ENCODE results near the gene RPH3AL. TPM values are rescaled to one million over a fixed set of nuclear protein-coding genes. Genes with fewer than 3 reads are reported as not detected.

Gene RPH3AL
- total RNA-seq, 4 donors from 2014 or later = 9.6 to 62.4 (median 41.9) TPM

DNA sequence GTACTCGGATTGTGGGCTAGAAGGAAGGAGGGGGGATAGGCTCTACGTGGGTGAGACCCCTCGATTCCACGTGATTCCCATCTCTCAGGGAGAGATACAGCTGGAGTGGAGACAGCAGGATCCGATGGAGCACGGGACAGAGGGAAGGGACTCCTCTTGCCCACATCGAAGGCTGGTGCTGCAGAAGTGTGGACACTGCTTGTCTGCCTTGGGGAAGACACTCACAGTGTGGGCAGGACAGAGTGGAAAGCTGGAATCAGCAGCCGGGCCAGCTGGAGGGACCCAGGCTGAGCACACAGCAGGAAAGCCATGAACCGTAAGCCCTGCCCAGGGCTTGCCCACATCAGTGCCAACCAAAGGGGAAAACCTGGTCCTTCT, 42.1 kb upstream of the RPH3AL start:
- no peak for DNase-seq (ENCODE audit: low spot score in 2 of 2)
- Histone ChIP-seq H3K27me3 (no peaks in the 10 kb centered on the region), H3K36me3 (no peaks in the 10 kb centered on the region), H3K27ac (no peak overlapping the region), H3K4me1 (peaks cover 0 to 9% (median 0%) of the 10 kb centered on the region in 4 donors), H3K4me3 (no peak overlapping the region), H3K9me3 (no peaks in the 10 kb centered on the region)
- 88 to 90% methylated on average over 9 of the region's 9 CpGs for WGBS, 2 donors
- TF ChIP-seq EP300 (IDR thresholded peaks at IDR 0.05) (no peak), POLR2A (IDR thresholded peaks at IDR 0.05) (no peak)
- TF ChIP-seq, protein P1, sequence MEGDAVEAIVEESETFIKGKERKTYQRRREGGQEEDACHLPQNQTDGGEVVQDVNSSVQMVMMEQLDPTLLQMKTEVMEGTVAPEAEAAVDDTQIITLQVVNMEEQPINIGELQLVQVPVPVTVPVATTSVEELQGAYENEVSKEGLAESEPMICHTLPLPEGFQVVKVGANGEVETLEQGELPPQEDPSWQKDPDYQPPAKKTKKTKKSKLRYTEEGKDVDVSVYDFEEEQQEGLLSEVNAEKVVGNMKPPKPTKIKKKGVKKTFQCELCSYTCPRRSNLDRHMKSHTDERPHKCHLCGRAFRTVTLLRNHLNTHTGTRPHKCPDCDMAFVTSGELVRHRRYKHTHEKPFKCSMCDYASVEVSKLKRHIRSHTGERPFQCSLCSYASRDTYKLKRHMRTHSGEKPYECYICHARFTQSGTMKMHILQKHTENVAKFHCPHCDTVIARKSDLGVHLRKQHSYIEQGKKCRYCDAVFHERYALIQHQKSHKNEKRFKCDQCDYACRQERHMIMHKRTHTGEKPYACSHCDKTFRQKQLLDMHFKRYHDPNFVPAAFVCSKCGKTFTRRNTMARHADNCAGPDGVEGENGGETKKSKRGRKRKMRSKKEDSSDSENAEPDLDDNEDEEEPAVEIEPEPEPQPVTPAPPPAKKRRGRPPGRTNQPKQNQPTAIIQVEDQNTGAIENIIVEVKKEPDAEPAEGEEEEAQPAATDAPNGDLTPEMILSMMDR (IDR thresholded peaks at IDR 0.05) = no peak

DNA sequence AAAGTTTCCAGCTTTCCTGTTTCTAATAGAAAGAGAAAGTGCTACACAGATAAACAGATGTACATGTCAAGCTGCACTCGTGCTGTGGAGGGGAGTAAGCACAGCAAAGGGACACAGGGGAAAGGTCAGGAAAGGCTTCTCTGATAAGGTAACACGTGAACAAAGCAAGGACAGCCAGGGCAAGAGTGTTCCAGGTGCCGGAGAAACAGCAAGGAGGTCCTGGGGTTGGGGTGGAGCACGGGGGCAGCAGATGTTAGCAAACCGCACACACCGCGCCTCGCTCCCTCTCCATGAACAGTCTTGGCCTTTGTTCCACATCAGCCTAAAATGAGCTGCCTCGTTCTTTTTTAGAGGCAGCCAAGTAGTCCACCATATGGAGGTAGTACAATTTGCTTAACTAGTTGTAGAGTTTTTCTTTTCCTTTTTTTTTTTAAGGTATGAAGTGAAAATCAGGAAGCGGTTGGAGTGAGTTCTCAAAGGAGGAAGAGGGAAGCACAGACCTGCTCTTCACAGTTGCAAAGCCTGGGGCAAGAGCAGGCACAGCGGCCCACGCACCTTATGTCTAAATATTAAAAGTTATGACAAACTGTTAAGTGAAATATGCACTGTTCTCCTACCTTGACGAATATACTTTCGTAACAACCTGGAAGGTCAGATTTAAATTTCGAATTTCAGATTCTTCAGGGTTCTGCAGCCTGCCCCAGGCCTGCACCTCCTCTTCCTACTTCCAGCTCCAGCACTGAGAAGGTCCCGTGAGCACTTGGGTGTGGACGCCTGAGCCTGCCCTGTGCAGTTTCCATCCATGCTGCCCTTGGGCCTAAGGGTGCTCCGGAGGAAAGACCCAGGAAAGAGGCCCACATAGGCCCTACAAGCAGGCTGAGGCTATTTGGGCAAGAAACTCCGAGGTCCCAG, 41.5 kb upstream of the RPH3AL start:
- no peak overlapping the region for H3K27ac ChIP-seq
- TF ChIP-seq POLR2A (IDR thresholded peaks at IDR 0.05) (no peak), EP300 (IDR thresholded peaks at IDR 0.05) (no peak)
- TF ChIP-seq, protein P1 (IDR thresholded peaks at IDR 0.05) = no peak
- no peaks in the 10 kb centered on the region for H3K36me3 ChIP-seq
- no peak overlapping the region for H3K4me3 ChIP-seq
- no peaks in the 10 kb centered on the region for H3K9me3 ChIP-seq
- H3K27me3 ChIP-seq = no peaks in the 10 kb centered on the region
- peaks cover 0 to 9% (median 0%) of the 10 kb centered on the region in 4 donors for H3K4me1 ChIP-seq
- WGBS, 2 donors = 62 to 63% methylated on average over 19 of the region's 19 CpGs
- DNase-seq (ENCODE audit: low spot score in 2 of 2) = no peak

DNA sequence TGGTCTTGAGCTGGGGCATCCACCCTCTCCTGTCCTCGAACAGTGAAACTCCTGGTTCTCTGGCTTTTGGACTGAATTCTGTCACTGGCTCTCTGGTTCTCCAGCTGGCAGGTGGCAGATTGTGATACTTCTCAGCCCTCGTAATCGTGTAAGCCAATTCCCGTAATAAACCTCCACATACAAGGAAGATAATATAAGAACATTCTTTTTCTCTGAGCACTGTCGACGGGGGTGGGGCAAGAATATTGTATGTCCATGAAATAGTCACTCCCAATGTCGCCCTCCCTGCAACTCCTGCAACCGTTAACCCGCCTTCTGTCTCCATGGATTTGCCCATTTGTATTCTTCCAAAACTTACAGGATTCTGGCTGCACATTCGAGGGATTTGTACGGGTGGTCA, 39.2 kb upstream of the RPH3AL start:
- peaks cover 0 to 3% of the 10 kb centered on the region in 2 donors for H3K27me3 ChIP-seq
- H3K36me3 ChIP-seq = no peaks in the 10 kb centered on the region
- TF ChIP-seq EP300 (IDR thresholded peaks at IDR 0.05) = no peak
- TF ChIP-seq POLR2A (IDR thresholded peaks at IDR 0.05) = no peak
- TF ChIP-seq, protein P1 (IDR thresholded peaks at IDR 0.05) = no peak
- H3K4me3 ChIP-seq = no peak overlapping the region
- H3K9me3 ChIP-seq = peaks cover 0 to 6% (median 0%) of the 10 kb centered on the region in 4 donors
- no peak overlapping the region for H3K27ac ChIP-seq
- 82 to 84% methylated on average over 11 of the region's 11 CpGs for WGBS, 2 donors
- no peak for DNase-seq (ENCODE audit: low spot score in 2 of 2)
- H3K4me1 ChIP-seq = peaks cover 0 to 9% (median 0%) of the 10 kb centered on the region in 4 donors

DNA sequence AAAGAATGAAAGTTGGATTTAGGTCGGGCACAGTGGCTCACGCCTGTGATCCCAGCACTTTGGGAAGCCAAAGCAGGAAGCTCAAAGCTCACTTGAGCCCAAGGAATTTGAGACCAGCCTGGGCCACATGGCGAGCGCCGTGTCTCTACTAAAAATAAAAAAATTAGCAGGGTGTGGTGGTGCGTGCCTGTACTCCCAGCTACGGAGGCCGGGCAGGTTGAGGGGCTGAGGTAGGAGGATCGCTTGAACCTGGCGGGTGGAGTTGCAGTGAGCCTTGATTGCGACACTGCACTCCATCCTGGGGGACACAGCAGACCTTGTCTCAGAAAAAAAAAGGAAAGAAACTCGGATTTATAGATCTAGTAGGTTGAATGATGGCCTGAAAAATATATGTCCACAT, 37.4 kb upstream of the RPH3AL start:
- Histone ChIP-seq H3K36me3 (no peaks in the 10 kb centered on the region), H3K9me3 (peaks cover 0 to 6% (median 0%) of the 10 kb centered on the region in 4 donors), H3K27ac (no peak overlapping the region), H3K4me3 (no peak overlapping the region), H3K4me1 (peaks cover 0 to 23% (median 10%) of the 10 kb centered on the region in 4 donors), H3K27me3 (peaks cover 0 to 7% of the 10 kb centered on the region in 2 donors)
- 82 to 83% methylated on average over 12 of the region's 12 CpGs for WGBS, 2 donors
- DNase-seq (ENCODE audit: low spot score in 2 of 2) = no peak
- TF ChIP-seq POLR2A (IDR thresholded peaks at IDR 0.05) = no peak

DNA sequence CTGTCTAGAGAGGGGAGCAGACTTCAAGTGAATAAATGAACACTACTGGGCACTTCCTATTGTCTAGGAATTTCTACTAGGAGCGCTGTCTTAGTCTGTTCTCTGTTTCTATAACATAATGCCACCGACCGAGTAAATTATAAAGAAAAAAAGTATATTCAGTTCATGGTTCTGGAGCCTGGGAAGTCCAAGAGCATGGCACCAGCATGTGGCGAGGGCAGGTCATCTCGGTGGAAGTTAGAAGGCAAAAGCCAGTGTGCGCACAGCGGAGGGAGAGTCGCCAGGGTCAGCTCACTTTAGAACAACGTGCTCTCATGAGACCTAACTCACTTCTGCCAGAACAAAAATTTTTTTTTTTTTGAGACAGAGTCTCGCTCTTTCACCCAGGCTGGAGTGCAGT, 35.5 kb upstream of the RPH3AL start:
- Histone ChIP-seq H3K27me3 (peaks cover 0 to 20% of the 10 kb centered on the region in 2 donors), H3K36me3 (no peaks in the 10 kb centered on the region), H3K9me3 (peaks cover 0 to 6% (median 0%) of the 10 kb centered on the region in 4 donors), H3K4me3 (no peak overlapping the region), H3K4me1 (peaks cover 0 to 23% (median 13%) of the 10 kb centered on the region in 4 donors), H3K27ac (no peak overlapping the region)
- DNase-seq (ENCODE audit: low spot score in 2 of 2) = no peak
- TF ChIP-seq POLR2A (IDR thresholded peaks at IDR 0.05) = no peak
- TF ChIP-seq EP300 (IDR thresholded peaks at IDR 0.05) = no peak
- 92 to 95% methylated on average over 10 of the region's 10 CpGs for WGBS, 2 donors

All from tibial nerve (tissue), 4 donors.